ENCODE data around the gene ZER1.

The ZER1 gene

DNA sequence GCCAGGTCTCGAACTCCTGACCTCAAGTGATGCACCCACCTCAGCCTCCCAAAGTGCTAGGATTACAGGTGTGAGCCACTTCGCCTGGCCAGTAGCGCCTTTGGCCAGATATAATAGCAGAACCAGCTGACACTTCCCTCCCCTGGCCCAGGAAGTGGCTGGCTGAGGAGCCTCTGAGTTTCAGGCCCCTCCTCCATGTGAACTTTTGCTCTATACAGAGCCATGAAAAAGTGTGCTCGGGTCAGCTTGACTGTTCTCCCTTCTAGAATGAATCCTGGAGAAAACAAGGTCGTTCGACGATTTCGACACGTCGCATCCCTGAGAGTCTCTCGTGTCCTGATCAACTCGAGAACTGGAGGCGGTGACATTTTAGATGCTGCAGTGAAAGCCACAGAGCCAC is 39.2 kb downstream of the ZER1 start:
- no peak for DNase-seq

DNA sequence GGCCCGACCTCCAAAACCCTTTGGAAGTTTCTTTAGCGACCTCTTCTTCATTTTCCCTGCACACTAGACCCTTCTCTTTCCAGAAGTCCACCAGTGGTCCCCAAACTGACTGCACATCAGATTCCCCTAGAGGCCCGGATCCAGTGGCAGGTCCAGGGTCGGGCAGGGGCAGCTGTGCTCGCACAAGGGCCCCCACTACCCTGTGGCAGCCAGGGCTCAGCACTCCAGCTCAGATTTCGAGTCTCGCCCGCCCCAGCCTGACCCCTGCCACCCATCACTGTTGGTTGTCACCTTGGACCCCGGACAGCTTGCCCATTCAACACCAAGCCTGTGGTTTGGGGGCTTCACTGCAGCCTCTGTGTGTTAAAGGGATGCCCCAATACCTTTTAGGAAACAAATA is 40.0 kb downstream of the ZER1 start:
- no peak for DNase-seq

DNA sequence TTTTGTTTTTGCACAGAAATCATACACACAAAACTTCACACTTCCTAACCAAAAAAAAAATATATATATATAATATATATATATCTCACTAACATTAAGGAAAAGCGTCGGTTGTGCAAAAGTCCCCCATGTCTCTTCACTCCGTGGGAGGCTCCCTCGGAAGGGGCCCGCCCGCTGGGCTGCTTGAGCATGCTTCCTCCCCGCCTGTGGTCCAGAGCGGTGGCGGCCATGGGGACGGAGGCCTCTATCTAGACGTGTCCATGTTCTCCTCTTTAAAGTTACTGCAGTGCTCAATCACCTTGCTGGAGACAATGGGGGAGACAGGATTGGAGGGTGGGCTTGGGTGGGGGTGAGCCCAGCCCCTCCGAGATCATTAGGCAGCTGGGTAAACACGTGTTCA is 40.6 kb downstream of the ZER1 start:
- no peak for DNase-seq

DNA sequence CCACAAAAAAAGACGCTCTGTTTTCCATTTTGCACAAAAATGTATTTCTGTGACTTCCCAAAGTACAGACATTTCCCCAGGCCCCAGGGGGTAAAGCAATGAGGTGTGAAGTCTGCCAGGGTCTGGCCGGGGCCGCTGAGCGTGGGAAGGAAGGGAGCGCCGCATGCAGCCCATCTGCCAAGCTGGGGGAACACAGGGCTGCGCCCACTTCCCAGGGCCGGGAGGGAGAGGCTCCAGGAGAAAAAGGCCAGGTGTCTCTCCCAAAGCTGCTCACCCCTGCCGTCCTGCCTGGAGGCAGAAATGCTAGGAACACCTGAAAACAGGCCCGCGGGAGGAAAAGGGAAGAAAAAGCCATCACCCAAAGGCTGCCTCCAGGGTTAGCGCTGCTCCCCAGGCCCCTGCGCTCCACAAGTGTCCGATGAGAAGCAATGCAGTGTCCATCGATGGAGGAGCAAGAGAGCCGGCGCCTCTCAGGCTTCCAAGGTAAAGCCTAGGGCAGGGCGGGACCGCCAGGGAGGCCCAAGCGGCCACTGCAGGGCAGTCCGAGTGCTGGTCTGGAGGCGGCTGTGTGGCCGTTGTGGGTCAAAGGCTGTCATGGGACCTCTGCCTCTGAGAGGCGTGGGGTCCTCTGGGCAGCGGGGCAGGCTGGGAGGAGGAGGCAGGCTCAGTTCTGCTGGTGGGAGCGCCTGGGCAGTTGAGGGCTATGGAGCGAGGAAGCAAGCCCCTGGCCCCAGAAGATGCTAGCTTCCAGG is 41.8 kb downstream of the ZER1 start:
- DNase-seq, result no peak

DNA sequence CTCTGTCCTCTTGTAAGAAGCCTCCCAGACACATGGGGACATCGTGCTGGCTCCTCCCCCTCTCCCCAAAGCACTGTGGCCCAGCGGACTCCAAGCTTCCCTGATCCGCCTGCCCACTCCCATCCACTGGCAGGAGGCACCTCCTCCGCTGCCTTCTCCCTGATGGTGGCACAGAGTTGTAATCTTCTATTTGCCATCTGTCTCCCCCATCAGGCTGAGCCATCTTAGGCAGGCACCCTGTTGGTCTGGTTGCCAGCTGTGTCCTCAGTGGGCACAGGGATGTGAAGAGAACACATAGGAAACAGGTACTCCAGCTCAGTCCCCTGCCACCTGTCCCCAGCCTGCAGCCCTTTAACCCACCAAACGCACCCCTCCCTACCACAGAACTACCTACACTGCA is 42.4 kb downstream of the ZER1 start:
- no peak for DNase-seq

DNA sequence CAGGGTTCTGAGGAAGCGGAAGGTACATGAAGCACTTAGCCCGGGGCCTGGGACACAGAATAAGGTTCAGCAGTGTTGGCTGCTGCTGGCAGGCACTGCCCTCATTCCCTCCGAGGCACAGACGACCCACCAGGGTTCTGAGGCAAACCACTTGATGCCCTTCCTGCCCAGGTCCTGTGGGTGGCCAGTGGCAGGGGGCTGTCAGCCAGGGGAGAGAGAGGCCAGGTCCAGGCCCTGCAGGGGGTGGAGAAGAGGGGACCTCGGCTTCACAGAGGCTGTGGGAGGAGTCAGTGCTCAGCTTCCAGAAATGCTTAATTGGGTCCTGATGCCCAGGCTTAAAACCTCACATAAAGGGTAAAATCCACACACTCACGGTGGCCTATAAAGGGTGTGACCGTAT is 43.4 kb downstream of the ZER1 start:
- no peak for DNase-seq

DNA sequence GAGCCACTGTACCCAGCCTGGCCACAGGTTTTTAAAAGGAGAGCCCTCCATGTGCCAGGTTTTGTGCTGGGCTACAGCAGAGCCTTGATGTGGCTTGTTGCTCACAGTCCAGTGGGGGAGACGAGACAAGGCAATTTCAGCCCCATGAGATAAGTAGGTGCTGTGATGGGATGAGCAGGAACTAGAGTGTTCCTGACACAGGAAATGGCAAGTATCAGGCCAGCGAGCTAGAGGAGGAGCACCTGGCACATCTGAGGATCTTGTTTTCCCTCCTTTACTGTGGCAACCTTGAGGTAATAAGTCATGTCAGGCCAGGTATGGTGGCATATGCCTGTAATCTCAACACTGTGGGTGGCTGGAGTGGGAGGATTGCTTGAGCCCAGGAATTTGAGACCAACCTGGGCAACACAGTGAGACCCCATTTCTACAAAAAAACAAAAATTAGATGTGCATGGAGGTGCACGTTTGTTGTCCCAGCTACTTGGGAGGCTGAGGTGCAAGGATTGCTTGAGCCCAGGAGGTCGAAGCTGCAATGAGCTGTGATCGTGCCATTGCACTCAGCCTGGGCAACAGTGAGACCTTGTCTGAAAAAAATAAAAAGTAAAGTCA is 44.0 kb downstream of the ZER1 start:
- no peak for DNase-seq

DNA sequence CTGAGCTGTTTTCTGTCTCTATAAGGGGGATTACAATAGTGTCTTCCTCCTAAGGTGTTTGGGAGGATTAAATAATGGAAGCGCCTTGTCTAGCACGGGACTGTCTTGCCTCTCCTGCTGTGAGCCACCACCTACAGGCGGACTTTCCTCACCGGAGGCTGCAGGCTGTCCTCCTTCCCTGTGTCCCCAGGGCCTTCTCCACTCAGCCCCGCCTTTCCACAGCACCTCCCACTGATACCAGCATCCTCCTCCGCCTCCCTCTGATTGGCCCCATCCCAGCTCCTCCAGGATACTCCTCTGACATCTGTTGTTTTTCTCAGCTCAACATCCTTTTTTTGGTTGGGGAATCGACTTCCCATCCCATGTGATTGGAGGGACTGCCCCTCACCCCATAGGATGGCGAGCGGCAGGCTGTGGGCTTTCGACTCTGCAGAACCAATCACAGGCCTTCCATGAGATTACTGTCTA is 46.9 kb downstream of the ZER1 start:
- DNase-seq, result peak; percentile 47

DNA sequence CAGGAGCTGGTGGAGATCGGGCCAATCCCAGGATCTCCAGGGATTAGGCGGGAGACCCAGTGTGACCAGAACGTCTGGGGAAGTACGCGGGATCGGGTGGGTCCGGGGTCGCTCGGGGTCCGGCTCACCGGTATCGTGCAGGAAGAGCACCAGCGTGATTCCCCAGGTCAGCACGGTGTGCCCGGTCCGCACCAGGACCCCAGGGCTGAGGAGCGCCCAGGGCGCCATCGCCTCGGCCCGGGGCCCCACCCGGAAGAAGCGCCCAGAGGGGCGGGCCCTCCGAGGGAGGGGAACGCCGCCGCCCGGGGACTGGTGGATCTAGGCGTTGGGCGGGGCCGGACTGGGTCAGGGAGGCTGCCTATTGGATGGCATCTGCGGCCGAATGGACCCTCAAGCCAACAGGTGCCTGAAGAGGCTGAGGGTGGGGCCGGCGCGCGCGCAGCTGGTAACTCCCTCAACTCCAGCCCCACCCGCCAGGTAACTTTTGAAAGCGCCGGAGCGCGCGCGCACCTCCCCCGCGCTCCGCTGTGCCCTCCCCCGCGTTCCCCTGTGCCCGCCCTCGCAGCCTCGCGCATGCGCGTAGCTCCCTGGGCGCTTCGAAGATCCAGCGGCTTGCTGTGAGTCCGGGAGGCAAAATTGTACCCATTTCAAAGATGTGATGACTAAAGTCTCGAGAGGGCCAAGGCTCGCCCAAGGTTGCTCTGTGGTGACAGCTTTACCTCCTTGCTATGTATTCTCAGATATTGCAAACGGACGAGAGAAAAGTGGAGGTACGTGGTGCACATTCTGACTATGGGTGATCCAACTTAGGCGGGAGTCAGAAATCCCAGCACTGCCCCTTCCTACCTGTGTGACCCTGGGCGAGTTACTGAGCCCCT is 47.6 kb downstream of the ZER1 start, which contains the start of gene ZDHHC12:
TSS of gene ZDHHC12 (minus strand) at position 262 of the 878 bp plus-strand sequence. CDS start at position 228, 34 bp downstream.
- DNase-seq, result peak; percentile 100

DNA sequence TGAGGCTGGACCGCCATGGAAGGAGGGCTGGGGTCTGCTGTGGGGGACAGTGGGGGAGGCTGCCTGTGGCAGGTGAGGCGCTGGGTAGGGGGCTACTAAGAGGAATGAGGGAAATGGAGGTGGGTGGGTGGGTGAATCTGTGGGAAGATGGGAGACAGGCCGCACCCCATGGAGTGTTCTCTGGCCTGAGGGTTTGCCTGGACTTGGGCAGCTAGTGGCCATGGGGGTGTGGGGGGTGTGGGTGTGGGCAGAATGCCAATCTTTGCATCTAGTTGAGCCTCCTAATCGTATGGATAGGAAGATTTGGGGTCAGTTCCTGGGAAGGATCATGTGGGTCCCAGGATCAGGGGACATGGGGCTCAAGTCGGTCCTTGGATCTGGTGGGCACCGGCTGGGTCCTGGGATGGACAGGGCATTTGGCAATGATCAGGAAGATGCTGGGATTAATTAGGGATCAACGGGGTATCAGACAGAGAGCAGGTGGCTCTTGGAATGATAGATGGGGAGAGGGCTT is 48.3 kb downstream of the ZER1 start:
- DNase-seq, result no peak

DNA sequence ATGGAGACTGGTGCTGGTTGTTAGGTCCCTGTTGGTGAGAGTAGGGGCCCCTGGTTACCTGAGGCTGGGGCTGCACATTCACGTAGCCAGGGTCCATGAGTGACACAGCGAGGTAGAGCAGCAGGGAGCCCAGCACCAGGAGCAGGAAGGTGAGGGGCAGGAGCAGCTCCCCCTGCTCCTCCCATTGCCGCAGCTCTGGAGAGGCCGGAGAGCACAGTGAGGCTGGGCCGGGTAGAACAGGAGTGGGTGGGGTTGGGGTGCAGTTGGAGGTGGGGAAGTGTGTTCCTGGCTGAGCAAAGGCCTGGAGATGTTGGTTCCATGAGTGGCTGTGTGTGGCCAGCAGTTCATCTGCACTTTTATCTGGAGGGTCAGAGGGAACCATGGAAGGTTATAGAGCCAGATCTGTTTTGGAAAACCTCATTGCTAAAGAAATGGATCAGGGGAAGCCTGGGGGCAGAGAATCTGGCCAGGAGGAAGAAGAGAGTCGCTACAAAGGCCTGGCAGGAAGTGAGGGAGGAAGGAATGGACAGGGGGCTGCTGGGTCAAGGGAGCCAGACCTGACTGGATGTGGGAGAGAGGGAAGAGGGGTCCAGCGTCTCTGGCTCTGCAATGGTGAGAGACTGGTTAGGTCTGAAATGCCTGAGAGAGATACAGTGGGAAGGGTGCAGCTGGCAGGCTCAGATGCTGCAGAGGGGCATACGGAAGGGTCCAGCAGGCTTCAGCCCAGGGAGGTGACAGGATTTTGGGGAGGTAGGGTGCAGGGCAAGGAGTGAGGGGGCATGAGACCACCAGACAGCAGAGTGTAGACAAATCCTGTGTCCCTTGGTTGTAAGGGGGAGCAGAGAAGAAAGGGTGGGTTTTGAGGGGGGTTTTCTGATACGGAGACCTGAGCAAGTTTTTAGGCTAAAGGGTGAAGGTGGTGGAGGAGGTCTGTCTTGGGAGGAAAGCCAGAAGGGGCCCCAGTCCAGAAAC is 49.1 kb downstream of the ZER1 start:
- DNase-seq, result no peak

DNA sequence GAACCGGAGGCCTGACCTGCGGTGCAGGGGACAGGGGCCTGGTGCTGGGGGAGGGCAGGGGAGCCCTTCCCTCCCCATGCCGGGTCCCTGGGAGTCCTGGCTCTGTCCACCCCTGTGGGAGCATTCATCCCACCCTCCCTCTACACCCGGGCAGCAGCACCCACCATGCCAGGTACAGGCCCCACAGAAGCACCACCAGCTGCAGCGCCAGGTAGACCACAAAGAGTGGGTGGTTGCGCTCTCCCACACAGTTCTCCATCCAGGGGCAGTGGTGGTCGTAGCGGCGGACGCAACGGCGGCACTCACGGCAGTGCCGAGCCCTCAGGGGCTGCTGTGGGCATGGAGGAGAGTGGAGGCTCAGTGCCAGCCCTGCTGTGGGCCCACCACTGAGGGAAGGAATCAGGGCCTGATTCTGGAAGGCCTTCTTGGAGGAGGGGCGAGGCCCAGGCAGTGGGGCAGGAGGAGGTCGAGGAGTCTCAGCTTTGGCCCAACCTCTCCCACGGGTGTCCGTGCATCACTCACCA is 50.2 kb downstream of the ZER1 start:
- DNase-seq, result no peak

DNA sequence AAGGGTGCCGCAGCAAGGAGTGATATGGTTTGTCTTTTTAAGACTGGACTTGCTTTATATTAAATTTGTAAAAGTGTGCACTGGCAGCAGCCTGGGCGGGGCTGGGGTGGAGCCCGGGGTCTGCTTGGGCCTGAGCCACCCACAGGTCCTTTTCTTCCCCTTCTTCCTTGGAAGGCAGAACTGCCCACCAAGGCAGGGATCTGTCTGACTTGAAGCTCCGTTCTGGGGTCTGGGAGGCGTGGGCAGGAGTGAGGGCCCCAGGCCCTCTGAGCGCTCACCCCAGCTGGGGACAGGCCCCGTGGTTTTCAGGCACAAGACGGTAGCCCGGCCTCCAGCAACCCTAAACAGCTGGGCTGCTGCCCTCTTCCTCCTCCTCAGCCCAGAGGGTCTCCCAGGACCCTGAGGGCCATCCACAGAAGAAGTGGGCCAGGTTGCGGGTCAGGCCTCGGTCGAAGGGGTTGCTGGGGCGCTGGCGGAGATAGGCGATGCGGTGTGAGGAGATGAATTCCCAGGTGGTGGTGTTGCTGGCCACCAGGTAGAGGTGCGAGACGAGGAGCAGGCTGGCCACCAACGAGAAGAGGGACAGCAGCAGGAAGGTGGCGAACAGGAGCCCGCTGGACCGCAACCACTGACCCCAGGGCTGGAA is 50.8 kb downstream of the ZER1 start:
- DNase-seq, result no peak

DNA sequence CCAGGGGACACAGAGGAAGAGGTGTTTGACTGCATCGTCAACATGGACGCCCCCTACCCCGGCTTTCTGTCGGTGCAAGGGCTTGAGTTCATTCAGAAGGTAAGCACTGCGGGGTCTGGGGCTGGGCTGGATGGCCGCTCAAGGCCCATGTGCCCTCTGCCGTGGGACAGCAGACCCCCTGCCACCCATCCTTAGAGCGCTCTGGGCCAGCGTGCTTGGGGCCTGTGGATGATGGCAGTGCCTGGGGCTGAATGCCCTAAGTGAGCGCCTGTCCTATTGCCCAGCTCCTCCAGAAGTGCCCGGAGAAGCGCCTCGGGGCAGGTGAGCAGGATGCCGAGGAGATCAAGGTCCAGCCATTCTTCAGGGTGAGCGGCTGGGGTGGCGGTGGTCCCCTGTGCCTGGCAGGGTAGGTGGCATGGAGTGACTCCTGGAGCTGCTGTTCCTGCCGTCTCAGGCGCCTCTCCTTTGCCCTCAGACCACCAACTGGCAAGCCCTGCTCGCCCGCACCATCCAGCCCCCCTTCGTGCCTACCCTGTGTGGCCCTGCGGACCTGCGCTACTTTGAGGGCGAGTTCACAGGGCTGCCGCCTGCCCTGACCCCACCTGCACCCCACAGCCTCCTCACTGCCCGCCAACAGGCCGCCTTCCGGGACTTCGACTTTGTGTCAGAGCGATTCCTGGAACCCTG is 51.7 kb downstream of the ZER1 start:
- no peak for DNase-seq

DNA sequence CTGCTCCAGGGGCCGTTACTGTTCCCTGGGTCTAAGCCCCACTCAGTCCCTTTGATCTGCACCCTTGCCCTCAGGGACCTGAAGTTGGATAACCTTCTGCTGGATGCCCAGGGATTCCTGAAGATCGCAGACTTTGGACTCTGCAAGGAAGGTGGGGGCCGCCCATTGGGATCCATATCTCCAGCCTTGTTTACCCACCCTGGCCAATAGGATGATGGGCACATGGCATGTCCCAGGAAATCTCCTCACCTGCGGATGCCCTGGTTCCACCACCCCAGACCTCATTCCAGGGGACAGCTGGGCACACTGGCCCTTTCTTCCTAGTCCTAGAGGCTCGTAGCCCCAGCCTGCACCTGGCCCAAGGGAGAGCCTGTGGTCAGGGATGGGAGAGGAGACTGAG is 53.3 kb downstream of the ZER1 start:
- no peak for DNase-seq

DNA sequence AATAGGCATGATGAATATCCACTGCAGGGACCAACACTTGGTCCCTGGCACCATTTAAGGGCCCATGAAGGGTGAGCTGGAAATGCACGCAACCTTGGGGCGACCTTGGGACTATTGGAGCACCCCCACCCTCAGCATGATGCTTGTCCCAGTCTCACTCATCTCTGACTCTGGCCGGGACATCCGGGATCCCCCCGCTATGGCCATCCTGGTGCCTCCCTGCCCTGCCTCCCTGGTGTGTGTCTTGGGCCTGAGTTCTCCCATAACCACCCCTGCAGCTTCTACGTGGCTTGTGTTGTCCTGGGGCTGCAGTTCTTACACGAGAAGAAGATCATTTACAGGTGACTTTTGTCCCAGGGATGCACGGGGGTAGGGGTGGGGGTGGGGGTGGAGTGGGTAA is 53.7 kb downstream of the ZER1 start:
- DNase-seq, result no peak

DNA sequence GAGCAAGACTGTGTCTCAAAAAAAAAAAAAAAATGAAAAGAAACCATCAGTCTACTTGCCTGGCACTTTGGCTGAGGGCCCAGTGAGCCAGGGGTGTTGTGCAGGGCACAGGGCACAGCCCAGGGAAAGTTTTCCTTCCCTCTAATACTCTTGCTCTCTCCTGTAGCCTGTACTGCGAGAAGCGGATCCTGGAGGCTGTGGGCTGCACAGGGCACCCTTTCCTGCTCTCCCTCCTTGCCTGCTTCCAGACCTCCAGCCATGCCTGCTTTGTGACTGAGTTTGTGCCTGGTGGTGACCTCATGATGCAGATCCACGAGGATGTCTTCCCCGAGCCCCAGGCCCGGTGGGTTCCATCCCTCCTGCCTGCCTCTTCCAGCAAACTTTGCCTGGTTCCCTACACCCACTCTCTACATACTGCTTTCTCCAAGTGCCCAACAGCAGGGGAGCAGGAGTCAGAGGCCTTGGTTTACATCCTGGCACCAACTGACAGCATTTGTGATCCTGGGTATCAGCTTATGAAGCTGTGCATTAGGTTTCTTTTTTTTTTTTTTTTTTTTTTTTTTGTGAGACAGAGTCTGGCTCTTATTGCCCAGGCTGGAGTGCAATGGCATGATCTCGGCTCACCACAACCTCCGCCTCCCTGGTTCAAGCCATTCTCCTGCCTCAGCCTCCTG is 55.0 kb downstream of the ZER1 start:
- no peak for DNase-seq

DNA sequence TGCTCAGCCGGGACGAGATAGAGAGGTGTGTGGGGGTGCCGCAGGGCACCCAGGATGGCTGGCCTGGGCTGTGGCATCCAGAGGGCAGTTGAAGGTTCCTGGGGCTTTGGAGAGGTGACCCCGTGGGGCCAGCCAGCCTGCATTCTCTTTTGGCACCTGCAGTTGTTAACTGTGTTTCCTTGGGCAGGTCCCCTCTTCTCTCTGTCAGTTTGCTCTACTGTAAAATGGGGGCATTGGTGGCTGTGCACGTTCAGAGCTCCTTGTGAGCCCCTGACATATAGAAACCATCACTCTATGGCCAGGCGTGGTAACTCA is 56.3 kb downstream of the ZER1 start:
- DNase-seq, result no peak

DNA sequence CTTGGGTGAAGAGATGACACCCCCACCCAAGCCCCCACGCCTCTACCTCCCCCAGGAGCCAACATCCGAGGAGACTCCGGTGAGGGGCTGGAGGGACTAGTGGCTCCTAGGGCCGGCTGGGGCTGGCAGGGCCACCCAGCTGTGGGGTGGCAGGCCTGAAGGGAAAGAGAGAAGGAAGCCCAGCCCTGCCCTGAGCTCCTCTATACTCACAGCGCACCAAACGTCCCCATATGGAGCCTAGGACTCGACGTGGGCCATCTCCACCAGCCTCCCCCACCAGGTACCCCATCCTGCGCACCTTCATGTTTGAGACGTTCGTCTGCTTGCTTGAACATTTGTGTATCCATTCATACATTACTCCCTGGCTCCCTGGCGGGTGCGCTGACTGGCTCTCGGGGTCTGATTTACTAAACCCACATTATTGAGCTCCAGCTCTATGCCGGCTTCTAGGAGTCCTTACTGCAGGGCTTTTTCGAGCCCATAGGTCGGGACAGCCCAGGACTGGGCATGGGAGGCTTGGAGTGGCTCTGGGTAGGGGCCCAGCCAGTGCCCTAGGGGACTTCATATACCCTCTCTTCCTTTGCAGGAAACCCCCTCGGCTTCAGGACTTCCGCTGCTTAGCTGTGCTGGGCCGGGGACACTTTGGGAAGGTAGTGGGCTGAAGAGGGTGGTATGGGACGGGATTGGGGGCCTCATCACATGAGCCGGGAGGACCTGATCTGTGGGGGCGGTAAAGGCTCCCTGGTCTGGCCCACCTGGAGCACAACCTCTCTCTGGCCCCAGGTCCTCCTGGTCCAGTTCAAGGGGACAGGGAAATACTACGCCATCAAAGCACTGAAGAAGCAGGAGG is 56.9 kb downstream of the ZER1 start:
- DNase-seq, result no peak

Measured in CD4-positive, alpha-beta T cell treated with Interleukin-15 for 1 hour (primary cell).